SK-N-SH treated with all-trans-retinoic acid at 6 μM for 48 hours (cell line): ENCODE data around the gene EXO1.

ENCODE experiments used
- ATAC-seq: fragments of 200-7000 bp; cut with Tn5 transposase; 3 replicates; pipeline ENCODE4 v1.9.1; 2020; ENCODE audit warnings: mild to moderate bottlenecking, moderate library complexity
- ARNTL ChIP-seq: fragments of 450-650 bp; formaldehyde crosslinking; IDR thresholded peaks from 2 replicates; pipeline ENCODE4 v1.5.0; 2020; ENCODE audit warnings: low read depth, mild to moderate bottlenecking, moderate library complexity, borderline replicate concordance
- BACH2 ChIP-seq: fragments of 250-450 bp; sonication (Bioruptor Pico); IDR thresholded peaks from 2 replicates; pipeline ENCODE4 v1.9.0; 2021; ENCODE audit warnings: mild to moderate bottlenecking, borderline replicate concordance
- CREB5 ChIP-seq: fragments of 250-450 bp; sonication (Bioruptor Pico); IDR thresholded peaks from 2 replicates; pipeline ENCODE4 v1.5.1; 2020; ENCODE audit warnings: low read depth, mild to moderate bottlenecking, moderate library complexity
- CSDC2 ChIP-seq: fragments of 250-450 bp; sonication (Bioruptor Pico); IDR thresholded peaks from 2 replicates; pipeline ENCODE4 v1.5.0; 2020; ENCODE audit warnings: mild to moderate bottlenecking, moderate library complexity
- CSRNP3 ChIP-seq: fragments of 250-450 bp; sonication (Bioruptor Pico); IDR thresholded peaks from 2 replicates; pipeline ENCODE4 v1.5.1; 2021; ENCODE audit warnings: mild to moderate bottlenecking, moderate library complexity
- ESRRG ChIP-seq: fragments of 250-450 bp; sonication (Bioruptor Pico); IDR thresholded peaks from 2 replicates; pipeline ENCODE4 v1.6.1; 2021; ENCODE audit warnings: mild to moderate bottlenecking
- GLIS3 ChIP-seq: fragments of 250-450 bp; sonication (Bioruptor Pico); IDR thresholded peaks from 2 replicates; pipeline ENCODE4 v1.5.0; 2020; ENCODE audit warnings: mild to moderate bottlenecking, moderate library complexity
- ISL1 ChIP-seq: fragments of 250-450 bp; sonication (Bioruptor Pico); IDR thresholded peaks from 2 replicates; pipeline ENCODE4 v2.1.2; 2022; ENCODE audit warnings: mild to moderate bottlenecking, moderate library complexity
- OSR1 ChIP-seq: fragments of 250-450 bp; sonication (Bioruptor Pico); IDR thresholded peaks from 2 replicates; pipeline ENCODE4 v1.8.0; 2022; ENCODE audit warnings: moderate library complexity, mild to moderate bottlenecking, inconsistent platforms
- PATZ1 ChIP-seq: fragments of 250-450 bp; sonication (Bioruptor Pico); IDR thresholded peaks from 2 replicates; pipeline ENCODE4 v1.8.0; 2020; ENCODE audit warnings: mild to moderate bottlenecking, moderate library complexity, borderline replicate concordance
- POU6F1 ChIP-seq: fragments of 250-450 bp; sonication (Bioruptor Pico); IDR thresholded peaks from 2 replicates; pipeline ENCODE4 v1.8.0; 2021; ENCODE audit warnings: low read depth, mild to moderate bottlenecking, moderate library complexity, borderline replicate concordance
- PPARA ChIP-seq: fragments of 250-450 bp; sonication (Bioruptor Pico); IDR thresholded peaks from 2 replicates; pipeline ENCODE4 v1.5.0; 2020; ENCODE audit warnings: mild to moderate bottlenecking, borderline replicate concordance
- RARB ChIP-seq: fragments of 250-450 bp; sonication (Bioruptor Pico); IDR thresholded peaks from 2 replicates; pipeline ENCODE4 v1.8.0; 2021; ENCODE audit warnings: mild to moderate bottlenecking, moderate library complexity
- SNAI2 ChIP-seq: fragments of 250-450 bp; sonication (Bioruptor Pico); IDR thresholded peaks from 2 replicates; pipeline ENCODE4 v1.5.0; 2020; ENCODE audit warnings: mild to moderate bottlenecking, moderate library complexity
- TOX ChIP-seq: fragments of 250-450 bp; sonication (Bioruptor Pico); IDR thresholded peaks from 2 replicates; pipeline ENCODE4 v1.8.0; 2021; ENCODE audit warnings: mild to moderate bottlenecking, moderate library complexity, borderline replicate concordance
- ZC3H10 ChIP-seq: fragments of 250-450 bp; sonication (Bioruptor Pico); IDR thresholded peaks from 2 replicates; pipeline ENCODE4 v1.5.1; 2021; ENCODE audit warnings: mild to moderate bottlenecking, moderate library complexity
- ZFP30 ChIP-seq: fragments of 450-650 bp; formaldehyde crosslinking; IDR thresholded peaks from 2 replicates; pipeline ENCODE4 v1.5.0; 2022; ENCODE audit warnings: mild to moderate bottlenecking, moderate library complexity
- ZNF565 ChIP-seq: fragments of 450-650 bp; formaldehyde crosslinking; conservative IDR thresholded peaks from 2 replicates; pipeline ENCODE4 v1.5.0; 2020; ENCODE audit warnings: low read depth, mild to moderate bottlenecking, moderate library complexity
- ZNF70 ChIP-seq: fragments of 450-650 bp; formaldehyde crosslinking; IDR thresholded peaks from 2 replicates; pipeline ENCODE4 v1.5.0; 2020; ENCODE audit warnings: mild to moderate bottlenecking, moderate library complexity
- ZNF8 ChIP-seq: fragments of 450-650 bp; formaldehyde crosslinking; IDR thresholded peaks from 2 replicates; pipeline ENCODE4 v1.5.0; 2020; ENCODE audit warnings: mild to moderate bottlenecking, moderate library complexity

The EXO1 gene

GRCh38 chr1:241844593-241844992 lies 3.4 kb upstream of the EXO1 start:
- no peak for TF ChIP-seq CSDC2 (CRISPR knock-in tag)
- no peak for TF ChIP-seq OSR1 (CRISPR knock-in tag)
- no peak for TF ChIP-seq SNAI2
- no peak for TF ChIP-seq ZC3H10 (CRISPR knock-in tag)
- no peak for TF ChIP-seq RARB (CRISPR knock-in tag)
- no peak for TF ChIP-seq BACH2 (CRISPR knock-in tag)
- TF ChIP-seq ISL1 (CRISPR knock-in tag), result no peak
- no peak for TF ChIP-seq ARNTL (CRISPR knock-in tag)
- TF ChIP-seq ZNF70 (CRISPR knock-in tag), result no peak
- TF ChIP-seq CSRNP3 (CRISPR knock-in tag), result no peak
- no peak for TF ChIP-seq GLIS3 (CRISPR knock-in tag)
- TF ChIP-seq ZNF8 (CRISPR knock-in tag), result no peak
- no peak for TF ChIP-seq TOX (CRISPR knock-in tag)
- TF ChIP-seq POU6F1 (CRISPR knock-in tag), result no peak
- no peak for TF ChIP-seq ZNF565 (CRISPR knock-in tag)
- no peak for ATAC-seq

GRCh38 chr1:241846375-241846774 lies 1.6 kb upstream of the EXO1 start:
- no peak for TF ChIP-seq GLIS3 (CRISPR knock-in tag)
- no peak for TF ChIP-seq ZC3H10 (CRISPR knock-in tag)
- no peak for TF ChIP-seq ZNF70 (CRISPR knock-in tag)
- no peak for TF ChIP-seq POU6F1 (CRISPR knock-in tag)
- no peak for TF ChIP-seq PATZ1 (CRISPR knock-in tag)
- no peak for TF ChIP-seq CSDC2 (CRISPR knock-in tag)
- TF ChIP-seq ISL1 (CRISPR knock-in tag), result no peak
- no peak for TF ChIP-seq TOX (CRISPR knock-in tag)
- no peak for TF ChIP-seq ESRRG (CRISPR knock-in tag)
- TF ChIP-seq RARB (CRISPR knock-in tag), result no peak
- no peak for TF ChIP-seq PPARA (CRISPR knock-in tag)
- no peak for TF ChIP-seq OSR1 (CRISPR knock-in tag)
- no peak for TF ChIP-seq ZFP30 (CRISPR knock-in tag)
- TF ChIP-seq CREB5 (CRISPR knock-in tag), result no peak
- no peak for ATAC-seq

GRCh38 chr1:241846862-241847539 lies 1.0 kb upstream of the EXO1 start:
- TF ChIP-seq RARB (CRISPR knock-in tag) (no peak), ZFP30 (CRISPR knock-in tag) (no peak), ESRRG (CRISPR knock-in tag) (no peak), SNAI2 (no peak), TOX (CRISPR knock-in tag) (no peak)
- no peak for ATAC-seq

- ATAC-seq, result no peak
- TF ChIP-seq POU6F1 (CRISPR knock-in tag), result no peak
- TF ChIP-seq ZNF70 (CRISPR knock-in tag), result no peak
- no peak for TF ChIP-seq CSDC2 (CRISPR knock-in tag)
- no peak for TF ChIP-seq ZNF565 (CRISPR knock-in tag)
- no peak for TF ChIP-seq ZC3H10 (CRISPR knock-in tag)
- no peak for TF ChIP-seq ISL1 (CRISPR knock-in tag)
- TF ChIP-seq CREB5 (CRISPR knock-in tag), result no peak
- TF ChIP-seq, all 23 proteins: peak for 0
These were observed 536 bp upstream of the EXO1 start for GRCh38 chr1:241847540-241847795.
